ENCODE data around the gene DOCK7.

GRCh38 chr1:62426237-62426636 lies 261.9 kb downstream of the DOCK7 start:
- TF ChIP-seq TAF1 (IDR thresholded peaks at IDR 0.05; ENCODE audit: borderline replicate concordance, insufficient read depth, low read length) (no peak), REST (IDR thresholded peaks at IDR 0.05; ENCODE audit: insufficient read depth in 1 of 2, low read depth in 2 of 2, low read length in 2 of 2) (no peak), POLR2AphosphoS5 (IDR thresholded peaks at IDR 0.05; ENCODE audit: low read depth, low read length) (no peak)

Measured in PFSK-1 (cell line).